ENCODE results near the gene STUM. TPM values are rescaled to one million over a fixed set of nuclear protein-coding genes. Genes with fewer than 3 reads are reported as not detected.

STUM gene
- total RNA-seq, 1 experiment from 2014 or later = 0.11 TPM

DNA sequence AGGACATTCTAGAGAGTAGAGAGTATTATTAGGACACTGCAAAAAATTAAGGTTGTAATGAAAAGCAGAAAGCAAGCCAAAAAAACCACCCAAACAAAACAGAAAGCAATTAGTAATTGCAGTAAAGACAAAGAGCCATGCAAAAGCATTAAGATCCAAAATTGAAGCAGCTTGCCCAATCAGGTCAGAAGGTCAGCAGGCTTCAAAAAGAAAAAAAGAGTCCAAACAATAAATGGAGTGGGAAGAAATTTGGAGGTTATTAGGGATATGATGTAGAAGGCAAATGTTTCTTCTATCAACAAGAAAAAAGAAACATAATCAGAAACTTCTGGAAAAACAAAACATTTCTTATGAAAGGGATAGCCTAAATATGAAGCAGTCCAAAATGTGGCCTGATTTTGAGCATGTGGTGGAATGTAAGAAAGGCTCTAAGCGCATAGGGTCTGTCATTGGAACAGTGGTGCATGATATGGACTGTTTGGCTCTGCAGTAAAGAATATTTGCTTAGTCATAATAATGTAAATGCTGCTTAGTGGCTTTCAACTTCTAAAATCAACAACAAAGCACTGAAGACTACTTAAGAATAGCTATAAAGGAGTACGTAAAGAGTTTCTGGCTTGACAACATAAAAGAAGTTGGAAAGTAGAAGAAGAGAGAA, 4.8 kb downstream of the STUM start:
- no peaks in the 10 kb centered on the region for H4K20me1 ChIP-seq (ENCODE audit: control insufficient read depth, insufficient read depth, insufficient read length)
- no peak overlapping the region for H2BK5ac ChIP-seq (ENCODE audit: insufficient read length, low read length)
- no peak overlapping the region for H2BK20ac ChIP-seq (ENCODE audit: low read depth, low read length, poor library complexity, severe bottlenecking)
- no peak overlapping the region for H2BK120ac ChIP-seq (ENCODE audit: low read depth, low read length, poor library complexity, severe bottlenecking)
- no peak overlapping the region for H3K27ac ChIP-seq (ENCODE audit: insufficient read length, low read depth, low read length)
- H3T11ph ChIP-seq (ENCODE audit: low read length) = no peak overlapping the region
- no peak overlapping the region for H3K23ac ChIP-seq (ENCODE audit: insufficient read length, low read depth, low read length)
- no peak overlapping the region for H3K14ac ChIP-seq (ENCODE audit: insufficient read depth, low read length)
- TF ChIP-seq, protein P1, sequence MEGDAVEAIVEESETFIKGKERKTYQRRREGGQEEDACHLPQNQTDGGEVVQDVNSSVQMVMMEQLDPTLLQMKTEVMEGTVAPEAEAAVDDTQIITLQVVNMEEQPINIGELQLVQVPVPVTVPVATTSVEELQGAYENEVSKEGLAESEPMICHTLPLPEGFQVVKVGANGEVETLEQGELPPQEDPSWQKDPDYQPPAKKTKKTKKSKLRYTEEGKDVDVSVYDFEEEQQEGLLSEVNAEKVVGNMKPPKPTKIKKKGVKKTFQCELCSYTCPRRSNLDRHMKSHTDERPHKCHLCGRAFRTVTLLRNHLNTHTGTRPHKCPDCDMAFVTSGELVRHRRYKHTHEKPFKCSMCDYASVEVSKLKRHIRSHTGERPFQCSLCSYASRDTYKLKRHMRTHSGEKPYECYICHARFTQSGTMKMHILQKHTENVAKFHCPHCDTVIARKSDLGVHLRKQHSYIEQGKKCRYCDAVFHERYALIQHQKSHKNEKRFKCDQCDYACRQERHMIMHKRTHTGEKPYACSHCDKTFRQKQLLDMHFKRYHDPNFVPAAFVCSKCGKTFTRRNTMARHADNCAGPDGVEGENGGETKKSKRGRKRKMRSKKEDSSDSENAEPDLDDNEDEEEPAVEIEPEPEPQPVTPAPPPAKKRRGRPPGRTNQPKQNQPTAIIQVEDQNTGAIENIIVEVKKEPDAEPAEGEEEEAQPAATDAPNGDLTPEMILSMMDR (conservative IDR thresholded peaks at IDR 0.05) = no peak
- Mint-ChIP-seq H3K4me1 (peaks cover 21 to 23% of the 10 kb centered on the region in 2 experiments), H3K27me3 (ENCODE audit: low read depth) (peaks cover 74% of the 10 kb centered on the region), H3K27ac (no peak overlapping the region), H3K4me3 (no peak overlapping the region), H3K9me3 (no peaks in the 10 kb centered on the region), H3K36me3 (ENCODE audit: insufficient read depth in 1 of 3, low read depth in 3 of 3) (no peaks in the 10 kb centered on the region)
- H4K91ac ChIP-seq (ENCODE audit: insufficient read length, low read depth, low read length) = no peak overlapping the region
- no peak overlapping the region for H3K4me2 ChIP-seq (ENCODE audit: insufficient read depth, insufficient read length, low read length)
- no peak overlapping the region for H2AFZ ChIP-seq (ENCODE audit: low read length)
- no peak overlapping the region for H3K56ac ChIP-seq (ENCODE audit: insufficient read length, low read depth, low read length)
- H3K23me2 ChIP-seq (ENCODE audit: insufficient read length, low read depth, low read length, poor library complexity, severe bottlenecking) = peaks cover 15% of the 10 kb centered on the region
- H3K18ac ChIP-seq (ENCODE audit: insufficient read length, low read depth, low read length) = no peak overlapping the region
- no peak overlapping the region for H2BK15ac ChIP-seq (ENCODE audit: low read depth, low read length)
- no peak overlapping the region for H4K5ac ChIP-seq (ENCODE audit: insufficient read length, low read depth, low read length)
- H4K8ac ChIP-seq (replicated peaks; ENCODE audit: insufficient read length, low read depth, low read length) = no peak overlapping the region
- no CpG with 5 or more reads among the region's 2 CpGs for WGBS (ENCODE audit: extremely low coverage, insufficient read length, low lambda C conversion rate)
- peaks cover 13% of the 10 kb centered on the region; the same call in 1 of the 2 replicates for H3K27me3 ChIP-seq (ENCODE audit: insufficient read depth, low read length)
- no peak overlapping the region for H3K4ac ChIP-seq (ENCODE audit: low read depth, low read length)
- no peaks in the 10 kb centered on the region for H3K9me3 ChIP-seq (ENCODE audit: control insufficient read depth, low read depth, low read length)
- no peak for DNase-seq
- H3K79me2 ChIP-seq (ENCODE audit: insufficient read depth, low read length) = no peaks in the 10 kb centered on the region
- no peaks in the 10 kb centered on the region for H3K79me1 ChIP-seq (ENCODE audit: insufficient read depth, low read depth, low read length, poor library complexity, severe bottlenecking)
- peaks cover 6% of the 10 kb centered on the region; the same call in 1 of the 2 replicates for H3K4me1 ChIP-seq (ENCODE audit: insufficient read depth, low read length)
- H2AK5ac ChIP-seq (ENCODE audit: insufficient read length, low read length) = no peak overlapping the region
- H2BK12ac ChIP-seq (ENCODE audit: insufficient read length, low read depth, low read length) = no peak overlapping the region
- no peak overlapping the region for H3K9ac ChIP-seq (ENCODE audit: extremely low read depth, insufficient read length, low read length)

Data from H9 (cell line).